B cell (primary cell): ENCODE results near the gene DCDC1. TPM values are rescaled to one million over a fixed set of nuclear protein-coding genes. Genes with fewer than 3 reads are reported as not detected.

Source experiments
- ATAC-seq: fragments of 200-7000 bp; cut with Tn5 transposase; one replicate; pipeline ENCODE4 v1.10.0; 2021; ENCODE audit warnings: low read depth, mild to moderate bottlenecking, moderate number of reproducible peaks, moderate library complexity
- CTCF ChIA-PET: fragments of 350-600 bp; sonication (Branson Sonifier 250); formaldehyde crosslinking; loops from one replicate; lab custom pipeline; 2021; ENCODE audit warnings: antibody characterized with exemption, inconsistent platforms; lab: Charles Lee
- POLR2A ChIA-PET: fragments of 350-600 bp; sonication (Branson Sonifier 250); formaldehyde crosslinking; loops from one replicate; lab custom pipeline; 2021; ENCODE audit warnings: antibody characterized with exemption; lab: Charles Lee
- DNase-seq: peaks from one replicate; pipeline ENCODE4 v3.0.0; 2013
- H2AFZ ChIP-seq: 2 replicates; pipeline ENCODE4 v1.6.1; 2012; ENCODE audit warnings: mild to moderate bottlenecking, low read depth, low read length; ENCODE audit not compliant: insufficient read depth, poor library complexity, severe bottlenecking
- H3K27ac ChIP-seq, 2 donors: 1 replicate in 1 of 2; 2 replicates in 1 of 2; pipeline ENCODE4 v1.5.1; 2012 to 2013; ENCODE audit warnings: low read length in 2 of 2, mild to moderate bottlenecking in 2 of 2, moderate library complexity in 1 of 2
- H3K27me3 ChIP-seq, 4 experiments: fragments of 200-600 bp in 1 of 4; sonication (generic) in 1 of 4; replicated peaks in 1 of 4; 1 replicate in 2 of 4; 2 replicates in 2 of 4; pipeline versions ENCODE4 v1.6.1 to v1.7.0; 2013 to 2016; ENCODE audit warnings: low read length in 3 of 4, mild to moderate bottlenecking in 2 of 4, mixed read lengths in 1 of 4, moderate library complexity in 1 of 4; ENCODE audit not compliant: insufficient read depth in 4 of 4, control insufficient read depth in 3 of 4; ENCODE audit errors: control extremely low read depth in 1 of 4
- H3K36me3 ChIP-seq, 2 experiments: replicated peaks in 1 of 2; 1 replicate in 1 of 2; 2 replicates in 1 of 2; pipeline versions ENCODE4 v1.6.1 to v1.7.1; 2013; ENCODE audit warnings: low read length in 1 of 2; ENCODE audit not compliant: insufficient read depth in 2 of 2, control insufficient read depth in 1 of 2; ENCODE audit errors: control extremely low read depth in 1 of 2, extremely low read depth in 1 of 2
- H3K4me1 ChIP-seq, 2 donors: fragments of 200-600 bp in 1 of 2; sonication (generic) in 1 of 2; 1 replicate in 1 of 2; 2 replicates in 1 of 2; pipeline versions ENCODE4 v1.5.1 to v1.6.1; 2013 to 2017; ENCODE audit warnings: low read length in 2 of 2; ENCODE audit not compliant: control insufficient read depth in 2 of 2, insufficient read depth in 2 of 2
- H3K4me2 ChIP-seq: replicated peaks from 2 replicates; pipeline ENCODE3; 2012; ENCODE audit warnings: mild to moderate bottlenecking, low read depth, low read length; ENCODE audit not compliant: poor library complexity, severe bottlenecking
- H3K4me3 ChIP-seq, 5 experiments: fragments of 200-600 bp in 1 of 5; sonication (generic) in 1 of 5; 1 replicate in 3 of 5; 2 replicates in 2 of 5; pipeline versions ENCODE4 v1.5.1 to v1.7.0; 2011 to 2016; ENCODE audit warnings: low read length in 4 of 5, mild to moderate bottlenecking in 4 of 5, low read depth in 2 of 5, control low read depth in 1 of 5, moderate library complexity in 1 of 5; ENCODE audit not compliant: insufficient read depth in 1 of 5; ENCODE audit errors: control extremely low read depth in 1 of 5, extremely low read depth in 1 of 5
- H3K79me2 ChIP-seq: fragments of 200-600 bp; sonication (generic); one replicate; pipeline ENCODE4 v1.6.0; 2016; ENCODE audit warnings: low read length; ENCODE audit not compliant: control insufficient read depth, insufficient read depth
- H3K9ac ChIP-seq: fragments of 200-600 bp; sonication (generic); 2 replicates; pipeline ENCODE4 v1.6.1; 2017; ENCODE audit warnings: mild to moderate bottlenecking, low read length, moderate library complexity
- H3K9me3 ChIP-seq, 3 donors: one replicate each; pipeline versions ENCODE4 v1.6.1 to v1.7.1; 2013; ENCODE audit warnings: low read length in 2 of 3; ENCODE audit not compliant: control insufficient read depth in 2 of 3, insufficient read depth in 1 of 3; ENCODE audit errors: control extremely low read depth in 1 of 3
- H4K20me1 ChIP-seq: 2 replicates; pipeline ENCODE4 v1.6.0; 2012; ENCODE audit warnings: mild to moderate bottlenecking, low read length; ENCODE audit not compliant: insufficient read depth, control insufficient read depth, poor library complexity, severe bottlenecking
- H3K27ac Mint-ChIP-seq: one replicate; pipeline ENCODE4 v1.8.0; 2021; ENCODE audit warnings: mixed read lengths
- H3K27me3 Mint-ChIP-seq: one replicate; pipeline ENCODE4 v1.8.0; 2021; ENCODE audit warnings: mixed read lengths
- H3K4me1 Mint-ChIP-seq: one replicate; pipeline ENCODE4 v1.8.0; 2021; ENCODE audit warnings: mixed read lengths
- H3K4me3 Mint-ChIP-seq: one replicate; pipeline ENCODE4 v1.8.0; 2021; ENCODE audit warnings: mixed read lengths
- H3K9me3 Mint-ChIP-seq: one replicate; pipeline ENCODE4 v1.8.0; 2022; ENCODE audit warnings: mixed read lengths; ENCODE audit not compliant: insufficient read depth
- EZH2 ChIP-seq: IDR thresholded peaks from 2 replicates; pipeline ENCODE4 v1.6.1; 2012; ENCODE audit warnings: borderline replicate concordance, low read depth, mild to moderate bottlenecking, moderate library complexity, low read length; ENCODE audit not compliant: insufficient read depth, poor library complexity, severe bottlenecking
- WGBS: methylation state at CpG from one replicate; pipeline ENCODE4 v1.1.5; 2013; ENCODE audit warnings: missing lambda C conversion rate; ENCODE audit not compliant: insufficient coverage; 5-methylcytosine and 5-hydroxymethylcytosine counted together
- intact Hi-C: fragments of 100-400 bp; cut with micrococcal nuclease; formaldehyde crosslinking; loops from one replicate; pipeline ENCODE4 v1.10.0; 2022
- polyA plus RNA-seq: library from polyadenylated mRNA; depleted of rRNA; stranded (reverse); fragments of >200 nt; gene quantifications from 2 replicates; pipeline ENCODE4 v1.2.3, GENCODE V29; 2012
- total RNA-seq, 2 donors: library from RNA; stranded (reverse); fragments of 120-200 nt in 1 of 2; gene quantifications; 1 replicate in 1 of 2; 2 replicates in 1 of 2; pipeline versions ENCODE4 v1.2.3 to v1.2.4, GENCODE V29; 2013 to 2022
- TF ChIP-seq, protein P1 (sequence below): fragments of 200-600 bp; IDR thresholded peaks from one replicate; pipeline ENCODE4 v1.8.0; 2022; ENCODE audit warnings: antibody characterized with exemption, mild to moderate bottlenecking

The DCDC1 gene
- total and polyA plus RNA-seq, 2 donors (not counting 1 experiment from before 2014, with no cell fraction given): not detected

DNA sequence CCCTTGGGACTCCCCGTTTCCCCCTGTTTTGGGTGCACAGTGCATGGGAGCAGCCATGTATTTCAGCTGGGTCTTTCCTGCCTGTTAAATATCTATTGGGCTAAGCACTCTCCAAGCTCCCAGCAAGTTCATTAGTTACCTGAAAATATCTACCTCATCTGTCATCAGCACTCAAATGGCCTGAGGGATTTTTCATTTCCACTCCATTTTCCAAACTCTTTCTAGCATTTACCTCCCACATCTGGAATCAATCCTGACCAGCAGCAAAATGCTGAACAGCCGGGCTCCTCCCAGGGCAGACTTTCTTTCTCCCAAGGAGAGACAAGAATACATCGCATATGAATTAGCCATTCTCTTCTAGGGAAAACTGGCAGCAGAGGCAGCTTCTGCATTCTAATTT, 509.9 kb downstream of the DCDC1 start:
- no peaks in the 10 kb centered on the region for H3K4me1 ChIP-seq
- no peaks in the 10 kb centered on the region for H3K27me3 Mint-ChIP-seq
- intact Hi-C loops: no loop called here

DNA sequence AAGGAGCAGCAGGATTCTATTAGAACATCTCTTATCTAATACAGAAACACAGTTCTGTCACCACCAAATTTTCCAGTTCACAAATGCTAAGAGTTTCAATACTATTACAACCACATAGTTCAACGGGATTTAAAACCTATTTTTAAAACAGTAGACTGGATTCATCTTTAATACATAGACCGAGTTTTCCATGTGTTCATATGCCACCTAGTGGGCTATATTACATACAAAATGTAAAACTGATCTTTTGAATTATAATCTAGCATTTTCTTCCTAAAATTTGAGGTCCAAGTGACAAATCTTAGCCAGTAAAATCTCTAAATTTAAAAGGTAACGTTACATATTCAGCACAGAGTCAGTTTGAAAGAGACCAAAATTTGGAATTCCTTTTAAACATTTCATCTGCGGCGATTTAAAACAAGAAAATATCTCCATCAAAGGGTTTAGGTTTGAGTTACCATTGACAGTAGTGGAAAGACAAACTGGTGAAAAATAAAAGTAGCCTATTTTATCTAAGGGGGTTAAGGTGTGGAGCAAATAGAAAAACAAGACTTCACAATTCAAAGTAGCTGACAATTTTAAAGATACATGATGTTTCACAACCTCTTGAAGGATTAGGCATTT, 514.0 kb downstream of the DCDC1 start:
- Mint-ChIP-seq H3K4me3 (no peak overlapping the region), H3K9me3 (no peaks in the 10 kb centered on the region), H3K27me3 (no peaks in the 10 kb centered on the region), H3K27ac (no peak overlapping the region), H3K4me1 (no peaks in the 10 kb centered on the region)
- no peaks in the 10 kb centered on the region for H4K20me1 ChIP-seq
- DNase-seq: no peak
- no peak for ATAC-seq
- TF ChIP-seq, protein P1, sequence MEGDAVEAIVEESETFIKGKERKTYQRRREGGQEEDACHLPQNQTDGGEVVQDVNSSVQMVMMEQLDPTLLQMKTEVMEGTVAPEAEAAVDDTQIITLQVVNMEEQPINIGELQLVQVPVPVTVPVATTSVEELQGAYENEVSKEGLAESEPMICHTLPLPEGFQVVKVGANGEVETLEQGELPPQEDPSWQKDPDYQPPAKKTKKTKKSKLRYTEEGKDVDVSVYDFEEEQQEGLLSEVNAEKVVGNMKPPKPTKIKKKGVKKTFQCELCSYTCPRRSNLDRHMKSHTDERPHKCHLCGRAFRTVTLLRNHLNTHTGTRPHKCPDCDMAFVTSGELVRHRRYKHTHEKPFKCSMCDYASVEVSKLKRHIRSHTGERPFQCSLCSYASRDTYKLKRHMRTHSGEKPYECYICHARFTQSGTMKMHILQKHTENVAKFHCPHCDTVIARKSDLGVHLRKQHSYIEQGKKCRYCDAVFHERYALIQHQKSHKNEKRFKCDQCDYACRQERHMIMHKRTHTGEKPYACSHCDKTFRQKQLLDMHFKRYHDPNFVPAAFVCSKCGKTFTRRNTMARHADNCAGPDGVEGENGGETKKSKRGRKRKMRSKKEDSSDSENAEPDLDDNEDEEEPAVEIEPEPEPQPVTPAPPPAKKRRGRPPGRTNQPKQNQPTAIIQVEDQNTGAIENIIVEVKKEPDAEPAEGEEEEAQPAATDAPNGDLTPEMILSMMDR: no peak
- TF ChIP-seq EZH2: no peak
- no peak overlapping the region for H3K4me3 ChIP-seq
- no peaks in the 10 kb centered on the region for H3K36me3 ChIP-seq
- ChIA-PET POLR2A (no interaction called here), CTCF (interaction anchor here (1.4 kb wide), 1 partner anchor 510 kb away, joined by 3 read pairs; no protein-coding TSS in a partner anchor)
- H3K9ac ChIP-seq: no peak overlapping the region
- H2AFZ ChIP-seq: no peak overlapping the region
- no peaks in the 10 kb centered on the region for H3K9me3 ChIP-seq
- intact Hi-C loops: no loop called here
- no peak overlapping the region for H3K27ac ChIP-seq
- H3K27me3 ChIP-seq: no peaks in the 10 kb centered on the region
- H3K4me1 ChIP-seq: no peaks in the 10 kb centered on the region
- H3K79me2 ChIP-seq: no peaks in the 10 kb centered on the region
- 0% methylated on average over 1 of the region's 5 CpGs for WGBS
- H3K4me2 ChIP-seq: no peak overlapping the region

More for the DNA sequence above, 509.9 kb downstream of the DCDC1 start:
- Histone ChIP-seq H2AFZ (no peak overlapping the region), H3K4me2 (no peak overlapping the region), H3K9me3 (no peaks in the 10 kb centered on the region), H3K4me3 (no peak overlapping the region), H3K9ac (no peak overlapping the region), H3K27ac (no peak overlapping the region), H3K36me3 (no peaks in the 10 kb centered on the region), H3K79me2 (no peaks in the 10 kb centered on the region), H3K27me3 (no peaks in the 10 kb centered on the region), H4K20me1 (no peaks in the 10 kb centered on the region)
- ATAC-seq (no peak), DNase-seq (no peak)
- TF ChIP-seq EZH2: no peak
- TF ChIP-seq, protein P1: no peak
- Mint-ChIP-seq H3K9me3 (no peaks in the 10 kb centered on the region), H3K4me3 (no peak overlapping the region), H3K4me1 (no peaks in the 10 kb centered on the region), H3K27ac (no peak overlapping the region)
- CTCF ChIA-PET: no interaction called here
- WGBS: 87% methylated on average over 3 of the region's 3 CpGs
- POLR2A ChIA-PET: no interaction called here
